Right lobe of liver (tissue), 4 donors: Measurements from ENCODE around the gene BARX2.

Experiments
- CTCF ChIP-seq, 4 donors: fragments of 200-600 bp in 3 of 4; fragments of 450-650 bp in 1 of 4; IDR thresholded peaks; one replicate each; pipeline versions ENCODE4 v1.5.1 to v1.8.0; 2016 to 2022; ENCODE audit warnings: antibody characterized with exemption in 4 of 4, mild to moderate bottlenecking in 2 of 4
- POLR2A ChIP-seq: fragments of 450-650 bp; IDR thresholded peaks from one replicate; pipeline ENCODE4 v1.6.1; 2017; ENCODE audit warnings: antibody characterized with exemption, mild to moderate bottlenecking
- donor health status: DM: no; HTN: no; CAD: no.
- donor health status: DM: no; HTN: no; CAD: no.
- donor health status: DM: no; HTN: yes; CAD: no.

GRCh38 chr11:129396454-129396853, 20.8 kb downstream of the BARX2 start:
- no peak for TF ChIP-seq POLR2A
- no peak for TF ChIP-seq CTCF (IDR thresholded peaks at IDR 0.05)
